ENCODE data around the gene MRPL19.
"Not testable (repeated sequence)": the region's sequence is repeated elsewhere in the genome, so short reads cannot be mapped to it uniquely, and the experiment has no call there.

Gene MRPL19

GRCh38 chr2:75675908-75676307, 29.3 kb downstream of the MRPL19 start:
- DNase-seq, result no peak

- DNase-seq, result no peak
Measured at GRCh38 chr2:75676464-75676863, 29.9 kb downstream of the MRPL19 start.

DNA sequence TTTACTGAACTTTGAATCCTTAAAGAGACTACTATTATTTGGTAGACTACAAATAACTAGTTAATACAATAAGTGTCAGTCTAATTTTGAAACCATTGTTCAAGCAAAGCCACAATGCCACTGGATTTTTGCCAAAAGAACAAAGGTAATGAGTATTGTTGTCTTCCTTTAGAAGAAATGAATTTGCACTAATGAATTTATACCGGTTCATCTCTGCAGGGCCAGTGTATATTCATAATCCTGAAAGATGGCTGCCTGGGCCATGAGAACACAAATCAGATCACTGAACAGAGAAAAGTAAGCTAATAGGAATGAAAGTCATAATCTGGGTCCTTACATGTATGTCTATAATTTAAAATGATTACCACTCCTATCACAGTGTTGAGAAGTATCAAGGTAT, 33.0 kb downstream of the MRPL19 start:
- DNase-seq, result no peak

DNA sequence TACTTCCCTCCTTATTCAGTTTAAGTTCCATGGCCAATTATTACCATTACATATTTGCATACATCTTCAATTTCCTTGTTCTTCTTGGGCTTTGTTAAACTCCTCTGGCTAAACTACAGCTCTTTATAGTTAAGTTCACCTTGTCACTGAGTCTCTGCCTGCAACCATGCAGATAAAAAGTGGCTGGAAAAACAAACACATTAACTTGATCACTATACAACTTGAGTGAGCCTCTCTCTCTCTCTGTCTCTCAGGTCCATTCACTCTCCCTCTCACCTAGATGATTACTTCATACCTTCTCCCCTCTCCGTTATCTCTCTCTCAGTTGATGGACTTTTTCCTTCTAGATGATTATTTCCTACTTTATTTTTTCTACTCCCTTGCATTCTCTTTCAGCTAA, 33.8 kb downstream of the MRPL19 start:
- no peak for DNase-seq

DNA sequence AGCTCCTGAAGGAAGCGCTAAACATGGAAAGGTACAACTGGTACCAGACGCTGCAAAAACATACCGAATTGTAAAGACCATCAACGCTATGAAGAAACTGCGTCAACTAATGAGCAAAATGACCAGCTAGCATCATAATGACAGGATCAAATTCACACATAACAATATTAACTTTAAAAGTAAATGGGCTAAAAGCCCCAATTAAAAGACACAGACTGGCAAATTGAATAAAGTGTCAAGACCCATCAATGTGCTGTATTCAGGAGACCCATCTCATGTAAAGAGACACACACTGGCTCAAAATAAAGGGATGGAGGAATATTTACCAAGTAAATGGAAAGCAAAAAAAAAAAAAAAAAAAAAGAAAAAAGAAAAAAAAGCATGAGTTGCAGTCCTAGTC, 36.8 kb downstream of the MRPL19 start:
- DNase-seq, result not testable (repeated sequence)

GRCh38 chr2:75688196-75688595, 41.6 kb downstream of the MRPL19 start:
- DNase-seq, result no peak

- no peak for DNase-seq
Measured at GRCh38 chr2:75698918-75699317, 52.3 kb downstream of the MRPL19 start.

DNA sequence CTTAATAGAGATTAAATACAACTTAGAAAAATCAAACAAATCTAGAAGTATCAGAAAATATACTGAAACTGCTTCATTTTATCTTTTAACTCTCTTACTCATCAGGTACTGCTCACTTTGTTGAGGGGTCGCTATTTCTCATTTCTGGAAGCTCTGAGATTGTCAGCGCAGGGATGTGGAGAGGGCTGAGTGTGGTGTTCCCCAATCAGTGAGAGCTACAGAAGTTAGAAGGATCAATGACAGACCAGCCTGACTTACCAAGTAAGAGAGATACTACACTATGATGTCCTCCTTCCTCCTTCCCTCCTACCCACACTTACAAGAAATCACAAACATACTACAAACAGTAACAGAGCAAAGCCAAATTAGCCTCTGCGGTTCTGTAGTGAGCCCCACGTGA, 56.0 kb downstream of the MRPL19 start:
- no peak for DNase-seq

DNA sequence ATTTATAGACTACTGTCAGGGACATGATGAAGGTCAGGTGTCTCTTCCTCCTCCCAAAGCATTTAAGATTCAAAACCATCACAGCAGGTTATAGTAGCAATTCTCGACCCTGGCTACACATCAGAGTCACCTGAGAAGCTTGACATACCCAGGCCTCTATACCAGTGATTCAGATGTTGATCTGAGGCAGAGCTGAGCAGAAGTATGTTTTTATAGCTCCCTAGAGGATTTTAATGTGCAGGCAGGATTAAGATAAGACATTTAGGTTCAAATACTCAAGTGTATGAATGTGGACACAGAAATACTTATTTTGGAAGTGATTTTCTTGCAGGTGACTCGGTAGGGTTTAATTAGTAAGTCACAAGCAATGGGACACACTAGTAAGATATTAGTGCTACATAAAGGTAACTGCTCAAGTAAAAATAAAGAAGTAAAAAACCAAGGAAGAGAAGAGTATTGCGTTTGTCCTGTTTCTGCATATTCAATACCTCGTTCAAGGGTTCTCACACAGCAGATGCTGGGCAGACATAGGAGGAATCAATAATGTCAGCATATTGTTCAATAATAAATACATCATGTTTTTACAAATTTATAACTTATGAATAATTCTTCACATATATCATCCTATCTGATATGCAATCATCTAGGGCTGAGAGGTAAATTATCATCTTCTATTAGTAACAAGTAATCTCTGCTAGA, 57.2 kb downstream of the MRPL19 start:
- DNase-seq, result peak; percentile 48

- no peak for DNase-seq
Measured at GRCh38 chr2:75705921-75706320, 59.3 kb downstream of the MRPL19 start.

DNA sequence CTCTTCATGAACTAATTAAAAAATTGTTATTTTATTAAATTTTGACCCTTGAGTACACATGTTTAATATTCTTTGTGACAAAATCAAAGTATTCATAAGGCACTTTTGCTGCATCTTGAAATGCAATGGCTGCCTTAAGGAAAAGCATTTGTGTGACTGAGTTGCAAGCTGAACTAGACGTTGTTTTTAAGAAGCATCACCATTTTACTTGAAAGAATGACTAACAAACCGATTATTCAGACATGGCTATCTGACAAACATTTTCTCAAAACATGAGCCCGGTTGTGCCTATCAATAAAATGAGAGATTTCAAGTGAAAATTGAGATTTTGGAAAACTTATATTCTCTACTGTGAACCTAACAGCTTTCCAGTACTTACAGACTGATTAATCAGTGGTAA, 61.3 kb downstream of the MRPL19 start:
- DNase-seq, result no peak

DNA sequence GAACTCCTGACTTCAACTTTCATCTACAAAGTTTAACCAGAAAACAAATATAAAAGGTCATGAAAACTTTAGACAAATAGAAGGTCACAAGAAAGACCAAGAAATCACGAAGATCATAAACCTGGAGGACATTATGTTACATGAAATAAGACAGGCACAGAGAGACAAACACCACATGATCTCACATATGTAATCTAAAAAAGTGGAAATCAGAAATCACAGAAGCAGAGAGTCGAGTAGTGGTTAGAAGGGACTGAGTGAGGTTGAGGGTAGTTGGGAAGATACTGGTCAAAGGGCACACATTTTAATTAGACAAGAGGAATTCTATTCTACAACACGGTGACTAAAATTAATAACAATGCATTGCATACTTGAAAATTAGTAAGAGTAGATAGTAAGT, 62.7 kb downstream of the MRPL19 start:
- no peak for DNase-seq

GRCh38 chr2:75710220-75710576, 63.6 kb downstream of the MRPL19 start:
- DNase-seq, result no peak

GRCh38 chr2:75710577-75711253, 64.1 kb downstream of the MRPL19 start, which contains the start of gene GCFC2:
Gene GCFC2, minus strand, starts transcription at chr2:75710915. Its CDS starts 60 bp downstream, at chr2:75710855.
- DNase-seq, result peak; percentile 92

- not testable (repeated sequence) for DNase-seq
Measured at GRCh38 chr2:75711590-75711989, 65.0 kb downstream of the MRPL19 start.

DNA sequence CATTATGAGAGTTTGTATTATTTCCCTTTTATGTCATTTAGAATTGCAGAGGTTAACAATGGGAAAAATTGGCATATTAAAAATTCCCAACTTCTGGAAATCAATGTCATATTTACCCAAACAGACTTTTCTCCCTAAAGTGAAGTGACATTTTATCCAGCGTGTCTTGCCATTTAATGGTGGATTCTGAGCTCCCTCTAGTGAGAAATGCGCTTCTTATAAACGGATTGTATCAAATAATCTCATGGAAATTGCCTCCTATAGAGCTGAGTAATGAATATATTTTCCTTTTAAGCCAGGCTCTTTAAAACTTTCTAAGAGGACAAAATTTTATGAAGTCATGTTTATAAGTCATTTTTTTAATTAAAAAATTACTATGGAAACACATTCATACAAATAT, 69.8 kb downstream of the MRPL19 start:
- DNase-seq, result peak; percentile 2

GRCh38 chr2:75719616-75720015, 73.0 kb downstream of the MRPL19 start:
- DNase-seq, result no peak

DNA sequence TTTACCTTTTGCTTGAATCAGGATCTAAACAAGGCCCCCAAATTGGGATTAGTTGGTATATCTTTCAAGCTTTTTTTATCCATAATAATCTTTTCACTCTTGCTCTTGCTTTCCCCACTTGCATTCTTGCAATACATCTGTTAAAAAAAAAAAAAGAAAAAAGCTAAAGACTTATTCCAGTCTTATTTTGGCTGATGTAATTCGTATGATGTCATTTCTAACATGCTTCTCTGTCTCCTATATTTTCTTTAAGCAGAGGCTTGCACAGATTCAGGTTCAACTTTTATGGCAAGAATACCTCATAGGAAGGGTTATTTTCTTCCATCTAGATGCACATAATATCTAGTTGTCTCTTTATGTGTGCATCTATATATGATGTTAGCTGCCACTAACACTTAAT, 73.9 kb downstream of the MRPL19 start:
- DNase-seq, result no peak

DNA sequence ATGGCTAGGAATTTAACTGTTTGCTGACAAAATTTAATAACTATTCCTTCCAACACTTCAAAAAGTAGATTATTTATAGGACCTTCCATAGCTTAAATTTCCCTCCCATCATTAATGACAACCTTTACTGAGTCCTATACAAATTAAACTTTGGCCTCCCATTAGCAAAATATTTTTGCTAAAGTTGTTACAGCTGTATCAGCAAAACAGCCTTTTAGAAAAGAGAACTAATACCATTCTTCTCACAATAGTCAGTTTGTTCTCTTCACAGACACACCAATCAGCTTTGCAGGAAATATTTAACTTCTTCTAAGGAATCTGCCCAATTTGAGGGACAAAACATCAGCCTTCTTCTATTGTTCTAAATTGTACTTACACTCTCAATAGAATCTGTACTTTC, 76.1 kb downstream of the MRPL19 start:
- DNase-seq, result no peak

- DNase-seq, result no peak
Measured at GRCh38 chr2:75728614-75729419, 82.2 kb downstream of the MRPL19 start.

GRCh38 chr2:75729861-75730260, 83.3 kb downstream of the MRPL19 start:
- peak; percentile 26 for DNase-seq

DNA sequence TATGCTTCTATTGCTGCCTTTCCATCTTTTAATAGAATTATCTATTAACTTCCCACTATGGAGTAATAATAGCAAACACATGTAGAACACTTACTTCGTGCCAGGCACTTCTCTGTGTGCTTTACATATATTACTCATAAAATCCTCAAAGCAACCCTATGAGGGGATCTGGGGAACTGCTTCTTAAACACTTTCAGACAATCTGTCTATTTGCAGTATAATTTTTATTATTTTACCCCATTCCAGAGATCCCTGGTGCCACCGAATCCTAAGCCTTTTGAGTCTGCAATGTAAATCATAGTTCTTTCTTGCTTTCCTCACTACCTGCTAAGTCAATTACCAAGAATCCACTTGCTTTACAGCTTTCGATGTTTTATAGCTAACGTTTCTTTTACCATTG, 89.7 kb downstream of the MRPL19 start:
- DNase-seq, result no peak

DNA sequence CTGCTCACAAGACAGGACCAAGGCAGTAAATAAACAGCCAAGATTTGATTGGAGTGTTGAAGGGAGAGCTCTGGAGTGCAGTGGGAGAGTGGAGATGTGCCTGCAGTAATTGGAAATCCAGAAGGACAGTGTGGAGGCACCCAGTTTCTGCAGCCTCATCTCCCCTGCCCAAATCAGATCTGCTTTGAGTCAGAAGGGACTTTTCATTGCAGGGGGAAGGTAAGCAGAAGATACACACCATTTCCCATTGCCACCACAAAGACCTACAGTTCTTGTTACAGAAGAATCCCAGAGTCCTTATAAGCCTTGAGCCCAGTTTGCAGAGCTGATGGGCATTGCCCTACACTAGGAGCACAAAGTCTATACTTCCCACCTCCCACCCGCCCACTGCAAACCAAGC, 91.4 kb downstream of the MRPL19 start:
- no peak for DNase-seq

All from NCI-H2171 treated with DMSO at 0.1 percent for 48 hours (cell line).